ENCODE data around the gene HTR4. TPM values are rescaled to one million over a fixed set of nuclear protein-coding genes. Genes with fewer than 3 reads are reported as not detected.

The HTR4 gene
- polyA plus RNA-seq, 3 donors = not detected

DNA sequence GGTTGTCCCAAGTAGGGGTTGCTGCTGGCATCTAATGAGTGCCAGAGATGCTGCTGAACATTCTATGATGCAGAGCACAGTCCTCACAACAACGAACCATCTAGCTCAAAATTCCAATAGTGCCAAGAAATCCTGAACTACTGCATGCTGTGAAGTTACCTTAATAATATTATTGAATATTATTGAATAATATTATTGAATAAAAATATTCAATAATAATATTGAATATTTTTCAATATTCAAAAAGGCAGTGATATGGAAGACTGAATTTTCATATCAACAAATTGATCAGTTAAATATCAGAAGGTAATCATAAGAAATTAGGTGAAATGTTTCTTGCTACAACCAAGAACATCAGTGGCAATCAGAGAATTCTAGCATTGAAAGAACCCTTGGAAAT lies 2.8 kb downstream of the HTR4 start:
- H3K27me3 ChIP-seq (ENCODE audit: control insufficient read depth in 2 of 2, insufficient read depth in 2 of 2, low read length in 2 of 2) = peaks cover 39 to 43% of the 10 kb centered on the region in 2 donors
- no peaks in the 10 kb centered on the region for H3K4me1 ChIP-seq (ENCODE audit: control insufficient read depth in 1 of 2, insufficient read depth in 2 of 2, low read length in 2 of 2)
- Mint-ChIP-seq H3K4me3 (no peak overlapping the region), H3K27ac (no peak overlapping the region), H3K36me3 (no peaks in the 10 kb centered on the region), H3K9me3 (peaks cover 0 to 5% (median 0%) of the 10 kb centered on the region in 7 donors), H3K4me1 (peaks cover 2% of the 10 kb centered on the region), H3K27me3 (ENCODE audit: low read depth in 3 of 3) (peaks cover 27 to 47% (median 37%) of the 10 kb centered on the region in 3 donors)
- H4K20me1 ChIP-seq (ENCODE audit: insufficient read depth, low read length) = no peaks in the 10 kb centered on the region
- no peak overlapping the region for H3K4me3 ChIP-seq (replicated peaks in 1 of 3; ENCODE audit: low read depth in 2 of 3, low read length in 3 of 3)
- no peak overlapping the region for H3K4me2 ChIP-seq (replicated peaks; ENCODE audit: extremely low read depth, low read length, poor library complexity, severe bottlenecking)
- intact Hi-C loops (cut with micrococcal nuclease) = no loop called here
- no peak for DNase-seq
- no peak overlapping the region for H3K9ac ChIP-seq (ENCODE audit: insufficient read depth, low read length, poor library complexity, severe bottlenecking)
- TF ChIP-seq, protein P1, sequence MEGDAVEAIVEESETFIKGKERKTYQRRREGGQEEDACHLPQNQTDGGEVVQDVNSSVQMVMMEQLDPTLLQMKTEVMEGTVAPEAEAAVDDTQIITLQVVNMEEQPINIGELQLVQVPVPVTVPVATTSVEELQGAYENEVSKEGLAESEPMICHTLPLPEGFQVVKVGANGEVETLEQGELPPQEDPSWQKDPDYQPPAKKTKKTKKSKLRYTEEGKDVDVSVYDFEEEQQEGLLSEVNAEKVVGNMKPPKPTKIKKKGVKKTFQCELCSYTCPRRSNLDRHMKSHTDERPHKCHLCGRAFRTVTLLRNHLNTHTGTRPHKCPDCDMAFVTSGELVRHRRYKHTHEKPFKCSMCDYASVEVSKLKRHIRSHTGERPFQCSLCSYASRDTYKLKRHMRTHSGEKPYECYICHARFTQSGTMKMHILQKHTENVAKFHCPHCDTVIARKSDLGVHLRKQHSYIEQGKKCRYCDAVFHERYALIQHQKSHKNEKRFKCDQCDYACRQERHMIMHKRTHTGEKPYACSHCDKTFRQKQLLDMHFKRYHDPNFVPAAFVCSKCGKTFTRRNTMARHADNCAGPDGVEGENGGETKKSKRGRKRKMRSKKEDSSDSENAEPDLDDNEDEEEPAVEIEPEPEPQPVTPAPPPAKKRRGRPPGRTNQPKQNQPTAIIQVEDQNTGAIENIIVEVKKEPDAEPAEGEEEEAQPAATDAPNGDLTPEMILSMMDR (IDR thresholded peaks at IDR 0.05) = no peak
- H2AFZ ChIP-seq (ENCODE audit: insufficient read depth, low read depth, low read length, poor library complexity, severe bottlenecking) = no peak overlapping the region
- H3K27ac ChIP-seq (ENCODE audit: low read depth in 1 of 2, low read length in 2 of 2) = no peak overlapping the region
- peaks cover 0 to 7% of the 10 kb centered on the region in 2 donors for H3K9me3 ChIP-seq (replicated peaks in 1 of 2; ENCODE audit: control insufficient read depth in 1 of 2, insufficient read depth in 1 of 2, low read length in 2 of 2)
- H3K79me2 ChIP-seq (ENCODE audit: insufficient read depth, low read length) = no peaks in the 10 kb centered on the region
- no peaks in the 10 kb centered on the region for H3K36me3 ChIP-seq (replicated peaks in 1 of 2; ENCODE audit: control insufficient read depth in 1 of 2, insufficient read depth in 2 of 2, low read length in 2 of 2)
- WGBS (ENCODE audit: insufficient coverage) = no CpG with 5 or more reads among the region's 1 CpG

DNA sequence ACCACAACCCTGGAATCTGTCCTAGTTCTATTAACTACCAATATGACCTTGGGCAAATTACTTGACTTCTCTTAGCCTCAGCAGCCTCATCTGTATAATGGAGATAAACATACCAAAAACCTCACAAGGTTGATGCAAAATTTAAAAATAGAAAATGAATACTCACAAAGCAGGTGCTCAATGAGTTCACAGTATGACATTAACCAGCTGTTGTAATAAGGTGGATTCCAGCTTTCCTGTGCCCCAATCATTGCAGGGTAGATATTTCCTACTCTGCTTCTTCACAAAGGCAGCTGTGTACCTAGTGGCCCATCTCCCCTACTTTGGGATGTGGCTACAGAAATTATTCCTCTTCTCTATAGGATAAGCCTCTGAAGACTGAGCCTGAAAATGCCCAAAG lies 8.8 kb downstream of the HTR4 start:
- Histone ChIP-seq H3K9ac (ENCODE audit: insufficient read depth, low read length, poor library complexity, severe bottlenecking) (no peak overlapping the region), H3K4me3 (replicated peaks in 1 of 3; ENCODE audit: low read depth in 2 of 3, low read length in 3 of 3) (no peak overlapping the region), H3K36me3 (replicated peaks in 1 of 2; ENCODE audit: control insufficient read depth in 1 of 2, insufficient read depth in 2 of 2, low read length in 2 of 2) (no peaks in the 10 kb centered on the region), H2AFZ (ENCODE audit: insufficient read depth, low read depth, low read length, poor library complexity, severe bottlenecking) (no peak overlapping the region), H3K27ac (ENCODE audit: low read depth in 1 of 2, low read length in 2 of 2) (no peak overlapping the region), H3K4me2 (replicated peaks; ENCODE audit: extremely low read depth, low read length, poor library complexity, severe bottlenecking) (no peak overlapping the region), H4K20me1 (ENCODE audit: insufficient read depth, low read length) (no peaks in the 10 kb centered on the region), H3K9me3 (replicated peaks in 1 of 2; ENCODE audit: control insufficient read depth in 1 of 2, insufficient read depth in 1 of 2, low read length in 2 of 2) (no peaks in the 10 kb centered on the region), H3K4me1 (ENCODE audit: control insufficient read depth in 1 of 2, insufficient read depth in 2 of 2, low read length in 2 of 2) (no peaks in the 10 kb centered on the region), H3K79me2 (ENCODE audit: insufficient read depth, low read length) (no peaks in the 10 kb centered on the region), H3K27me3 (ENCODE audit: control insufficient read depth in 2 of 2, insufficient read depth in 2 of 2, low read length in 2 of 2) (peaks cover 3 to 9% of the 10 kb centered on the region in 2 donors)
- no peak overlapping the region for H3K4me3 Mint-ChIP-seq
- H3K27ac Mint-ChIP-seq = no peak overlapping the region
- intact Hi-C loops (cut with micrococcal nuclease) = no loop called here
- TF ChIP-seq, protein P1 (IDR thresholded peaks at IDR 0.05) = no peak
- H3K27me3 Mint-ChIP-seq (ENCODE audit: low read depth in 3 of 3) = peaks cover 4 to 20% (median 4%) of the 10 kb centered on the region in 3 donors
- no peaks in the 10 kb centered on the region for H3K9me3 Mint-ChIP-seq
- H3K4me1 Mint-ChIP-seq = no peaks in the 10 kb centered on the region
- no peaks in the 10 kb centered on the region for H3K36me3 Mint-ChIP-seq
- no peak for DNase-seq
